Activated CD4-positive, alpha-beta T cell treated with anti-CD3 and anti-CD28 coated beads, Interleukin-2, amount 50 U/mL, for 1 hour (primary cell): ENCODE results near the gene TSPAN14.

ENCODE experiments used
- DNase-seq: peaks from one replicate; pipeline ENCODE4 v3.0.0-alpha.2; 2020

Gene TSPAN14

DNA sequence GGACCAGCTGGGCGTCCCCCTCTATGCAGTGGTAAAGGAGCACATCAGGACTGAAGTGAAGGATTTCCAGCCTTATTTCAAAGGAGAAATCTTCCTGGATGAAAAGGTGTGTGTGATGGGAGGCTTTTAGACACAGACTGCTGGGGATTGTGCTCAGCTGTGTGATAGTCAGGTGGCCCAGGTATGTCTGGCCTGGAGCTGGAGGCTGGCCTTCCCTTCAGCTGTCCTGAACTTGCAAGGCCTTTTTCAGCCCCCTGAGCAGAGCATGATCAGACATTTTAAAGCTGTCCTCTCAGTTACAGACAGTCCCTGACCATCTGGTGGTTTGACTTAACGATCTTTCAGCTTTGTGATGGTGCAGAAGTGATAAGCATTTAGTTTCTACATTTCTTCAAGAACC is 28.2 kb upstream of the TSPAN14 start:
- DNase-seq = no peak

DNA sequence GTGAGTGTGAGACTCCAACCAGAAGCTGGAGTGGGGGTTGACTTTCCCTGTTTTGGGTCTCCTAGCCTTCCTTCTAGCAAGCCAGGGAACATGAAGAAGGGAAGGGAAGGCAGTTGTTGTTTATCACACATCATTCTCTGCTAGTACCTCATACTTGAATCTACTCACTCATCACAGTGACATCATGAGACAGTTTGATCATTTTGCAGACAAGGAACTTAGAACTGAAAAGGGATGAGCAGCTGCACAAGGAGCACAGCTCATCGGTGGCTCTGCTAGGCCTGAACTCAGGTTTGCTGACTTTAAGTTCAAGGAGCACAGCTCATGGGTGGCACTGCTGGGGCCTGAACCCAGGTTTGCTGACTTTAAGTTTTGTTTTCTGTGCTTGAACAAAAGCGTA is 26.6 kb upstream of the TSPAN14 start:
- no peak for DNase-seq

DNA sequence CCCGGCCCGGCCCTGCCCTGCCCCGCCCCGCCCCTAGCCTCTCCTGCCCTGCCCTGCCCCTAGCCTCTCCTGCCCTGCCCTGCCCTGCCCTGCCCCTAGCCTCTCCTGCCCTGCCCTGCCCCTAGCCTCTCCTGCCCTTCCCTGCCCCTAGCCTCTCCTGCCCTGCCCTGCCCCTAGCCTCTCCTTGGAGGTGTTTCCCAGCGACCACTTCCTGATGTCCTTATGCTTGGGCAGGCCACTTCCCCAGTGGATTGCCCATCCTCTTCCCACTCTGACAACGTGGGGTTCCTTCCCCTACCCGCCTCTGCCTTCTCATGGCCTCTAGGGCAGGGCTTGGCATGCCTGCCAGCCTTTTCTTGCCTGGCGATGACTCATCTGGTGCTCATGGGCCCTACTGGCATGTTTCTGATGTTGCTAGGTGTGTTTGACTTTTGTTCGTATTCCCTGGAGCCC is 24.6 kb upstream of the TSPAN14 start:
- no peak for DNase-seq

DNA sequence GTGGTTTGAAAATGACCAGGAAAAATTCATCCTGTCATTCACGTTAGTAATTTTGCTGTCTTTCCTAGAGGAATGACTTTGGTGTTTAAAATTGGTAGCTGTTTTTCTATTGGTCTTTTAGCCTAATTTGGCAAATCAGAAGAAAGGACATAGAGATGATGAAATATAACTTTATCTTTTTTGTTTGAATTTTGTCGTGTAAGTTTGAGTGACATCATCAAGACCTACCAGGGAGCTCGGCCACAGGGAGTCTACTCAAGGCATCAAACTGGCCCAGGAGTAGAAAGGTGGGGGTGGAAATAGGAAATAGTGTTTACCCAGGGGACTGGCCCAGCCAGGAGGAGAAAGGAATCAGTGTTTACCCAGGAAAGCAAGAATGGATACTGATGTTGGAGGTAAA is 21.0 kb upstream of the TSPAN14 start:
- no peak for DNase-seq

DNA sequence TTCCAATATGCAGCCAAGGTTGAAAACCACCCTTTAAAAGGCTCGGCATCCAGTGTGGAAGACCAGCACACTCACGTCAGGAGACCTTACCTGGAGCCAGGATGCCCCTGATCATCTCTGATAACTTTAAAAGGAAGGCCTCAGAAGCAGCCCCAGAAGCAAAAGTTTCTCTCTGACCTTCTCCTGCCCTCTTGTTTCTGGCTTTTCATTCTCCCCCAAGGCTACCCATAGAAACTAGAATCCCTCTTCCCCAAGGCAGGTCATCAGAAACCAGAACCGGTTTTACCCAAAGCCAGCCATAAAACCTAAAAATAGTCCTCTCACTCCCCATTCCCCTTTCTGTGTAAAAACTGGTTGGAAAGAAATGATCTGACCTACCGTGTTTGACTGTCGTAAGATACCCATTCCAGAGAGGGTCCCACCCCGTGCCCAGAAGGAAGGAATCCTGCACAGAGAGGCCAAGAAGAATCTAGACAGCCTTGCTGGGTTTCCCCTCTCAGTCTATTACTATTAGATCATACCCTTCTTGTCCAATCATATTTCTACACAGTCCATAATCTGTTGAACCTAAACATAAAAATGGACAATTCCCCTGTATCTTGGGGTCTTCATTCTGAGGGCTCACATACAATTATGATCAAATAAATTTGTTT is 17.5 kb upstream of the TSPAN14 start:
- DNase-seq = no peak

DNA sequence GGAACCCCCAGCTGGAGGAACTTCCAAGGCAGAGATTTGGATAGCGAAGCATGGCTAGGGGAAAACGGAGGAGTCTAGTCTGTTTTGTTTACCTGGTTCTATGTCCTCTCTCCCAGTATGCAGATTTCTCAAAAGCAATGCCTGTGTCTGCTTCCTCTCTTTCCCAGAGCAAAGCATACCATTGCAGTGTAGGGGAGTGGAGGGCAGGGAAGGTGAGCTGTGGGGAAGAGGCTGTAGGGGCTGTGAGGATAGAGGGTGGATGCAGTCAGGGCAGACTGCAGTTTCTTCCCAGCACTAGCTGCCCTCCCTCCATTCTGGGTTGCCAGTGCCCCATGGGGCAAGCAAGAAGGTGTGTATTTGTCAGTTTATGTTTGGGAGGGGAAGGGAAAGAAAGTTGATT is 16.9 kb upstream of the TSPAN14 start:
- DNase-seq = no peak

DNA sequence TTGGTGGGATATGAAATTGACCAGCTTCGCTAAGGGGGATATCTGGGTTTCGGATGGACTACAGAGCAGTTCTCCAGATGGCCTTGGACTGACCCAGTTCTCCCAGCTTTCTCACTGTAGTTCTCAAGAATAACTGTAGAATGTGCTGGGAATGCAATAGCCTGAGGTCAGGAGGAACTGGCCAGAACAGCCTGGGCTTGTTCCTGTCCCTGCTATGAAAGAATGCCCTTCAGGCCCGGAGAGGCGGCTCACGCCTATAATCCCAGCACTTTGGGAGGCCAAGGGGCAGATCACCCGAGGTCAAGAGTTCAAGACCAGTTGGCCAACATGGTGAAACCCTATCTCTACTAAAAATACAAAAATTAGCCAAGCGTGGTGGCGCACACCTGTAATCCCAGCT is 12.3 kb upstream of the TSPAN14 start:
- DNase-seq = no peak

DNA sequence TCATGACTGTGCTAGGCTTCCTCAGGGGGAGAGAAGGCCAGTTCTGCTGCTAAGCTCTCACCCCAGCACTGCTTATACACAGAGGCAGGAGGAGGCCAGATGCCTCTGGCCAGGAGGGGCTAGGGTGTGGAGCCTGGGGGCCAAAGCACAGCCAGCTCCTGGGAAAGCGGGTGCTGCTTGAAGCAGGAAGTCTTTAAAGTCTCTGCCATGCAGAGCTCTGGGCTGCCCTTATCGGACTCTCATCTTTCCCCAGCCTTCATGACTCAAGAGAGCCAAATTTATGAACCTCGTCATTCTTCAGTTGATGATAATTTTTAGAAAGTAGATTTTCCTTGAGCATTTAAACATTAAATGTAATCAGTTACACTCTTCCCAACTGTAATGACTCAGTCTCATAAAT is 11.2 kb upstream of the TSPAN14 start:
- no peak for DNase-seq

DNA sequence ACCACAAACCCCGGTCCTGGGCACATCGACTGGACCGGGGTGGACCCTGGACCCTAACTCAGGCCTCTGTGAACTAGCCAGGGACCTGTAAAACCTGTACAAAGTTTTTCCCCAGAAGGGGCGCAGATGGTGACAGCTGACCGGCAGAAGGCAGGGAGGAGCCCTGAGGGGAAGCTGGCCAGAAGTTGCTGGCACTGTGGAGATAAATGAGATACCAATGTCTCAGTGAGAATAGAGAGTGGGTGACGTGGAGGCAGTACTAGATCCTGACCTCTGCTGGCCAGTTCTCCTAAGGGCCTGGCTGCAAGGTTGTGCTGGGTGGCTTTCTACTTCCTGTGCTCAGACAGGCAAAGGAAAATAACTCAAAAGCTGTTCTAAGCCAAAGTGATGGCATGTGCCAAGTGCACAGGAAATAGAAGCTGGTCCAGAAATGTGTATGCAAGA is 10.6 kb upstream of the TSPAN14 start:
- no peak for DNase-seq

DNA sequence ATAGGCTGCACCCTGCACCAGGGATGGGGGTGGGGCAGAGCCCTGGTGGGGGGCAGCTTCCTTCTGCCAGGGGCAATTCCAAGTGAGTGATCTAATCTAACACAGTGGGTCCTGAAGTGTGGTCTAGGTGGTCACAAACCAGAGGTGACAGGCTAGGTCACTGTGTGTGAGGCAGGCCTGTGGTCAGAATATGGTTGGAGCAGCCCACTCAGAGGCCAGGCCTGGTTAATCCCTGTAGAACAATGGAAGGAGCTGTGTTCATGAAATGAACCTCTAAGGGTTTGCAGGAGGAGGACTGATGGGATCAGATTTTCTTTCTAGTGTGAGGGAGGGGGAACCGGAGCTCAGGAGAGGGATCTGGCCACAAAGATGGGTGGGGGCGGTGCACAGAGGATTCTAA is 10.0 kb upstream of the TSPAN14 start:
- DNase-seq = no peak

DNA sequence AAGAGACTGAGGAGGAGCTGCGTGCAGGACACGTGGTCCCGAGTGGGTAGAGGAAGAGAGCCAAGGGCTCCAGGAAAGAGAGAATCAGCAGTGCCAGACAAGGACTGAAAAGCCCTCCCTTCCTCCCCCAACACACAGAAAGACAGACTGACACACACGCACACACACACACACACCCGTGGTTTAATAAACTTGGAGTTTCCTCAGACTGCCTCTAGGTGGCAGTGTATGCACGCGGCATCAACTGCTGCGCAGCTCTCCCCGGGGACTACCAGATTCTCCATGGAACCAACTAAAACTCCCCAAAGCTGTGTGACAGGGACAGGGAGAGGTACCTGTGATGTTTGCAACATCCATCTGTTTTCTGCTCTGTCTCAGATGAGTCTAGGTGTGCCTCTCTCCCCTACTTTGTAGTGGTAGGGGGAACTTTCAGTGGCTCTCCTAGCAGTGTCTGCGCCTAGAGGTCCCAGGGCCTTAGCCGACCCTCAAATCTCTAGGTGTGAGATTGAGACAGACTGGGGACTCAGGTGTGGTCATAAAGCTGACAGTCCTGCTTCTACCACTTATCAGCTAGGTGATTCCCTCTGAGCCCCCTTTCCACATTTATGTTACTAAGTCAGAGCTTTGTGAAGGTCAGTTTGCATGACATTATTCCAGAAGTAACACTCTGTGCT is 9.3 kb upstream of the TSPAN14 start:
- peak; percentile 69 for DNase-seq

DNA sequence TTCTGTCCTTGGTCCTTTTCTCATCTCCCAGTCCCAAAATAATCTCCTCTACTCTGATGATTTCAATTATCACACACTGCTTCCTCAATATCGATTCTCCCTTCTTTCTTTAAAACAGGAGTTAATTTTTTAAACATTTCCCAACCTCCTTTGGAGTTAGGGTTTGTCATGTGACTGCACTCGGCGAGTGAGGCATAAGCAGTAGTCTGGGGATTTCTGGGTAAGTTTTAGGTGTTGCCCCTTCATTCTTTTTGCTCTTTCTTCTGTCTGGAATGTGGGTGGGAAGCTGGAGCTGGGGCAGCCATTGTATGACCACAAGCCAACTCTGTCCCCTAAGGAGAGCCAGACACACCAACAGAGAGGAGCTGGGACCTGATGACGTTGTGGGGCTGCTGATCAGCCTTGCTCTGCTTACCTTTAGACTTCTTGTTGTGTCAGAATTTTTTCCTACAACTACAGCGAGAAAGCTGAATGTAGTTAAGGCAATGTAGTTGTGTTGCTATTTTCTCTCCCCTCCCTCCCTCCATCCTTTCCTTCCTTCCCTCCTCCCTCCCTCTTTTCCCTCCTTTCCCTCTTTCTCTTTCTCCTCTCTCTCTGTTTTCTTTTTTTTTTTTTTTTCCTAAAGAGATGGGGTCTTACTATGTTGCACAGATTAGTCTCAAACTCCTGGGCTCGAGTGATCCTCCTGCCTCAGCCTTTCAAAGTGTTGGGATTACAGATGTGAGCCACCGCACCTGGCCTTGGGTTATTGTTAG is 6.5 kb upstream of the TSPAN14 start:
- DNase-seq = no peak

DNA sequence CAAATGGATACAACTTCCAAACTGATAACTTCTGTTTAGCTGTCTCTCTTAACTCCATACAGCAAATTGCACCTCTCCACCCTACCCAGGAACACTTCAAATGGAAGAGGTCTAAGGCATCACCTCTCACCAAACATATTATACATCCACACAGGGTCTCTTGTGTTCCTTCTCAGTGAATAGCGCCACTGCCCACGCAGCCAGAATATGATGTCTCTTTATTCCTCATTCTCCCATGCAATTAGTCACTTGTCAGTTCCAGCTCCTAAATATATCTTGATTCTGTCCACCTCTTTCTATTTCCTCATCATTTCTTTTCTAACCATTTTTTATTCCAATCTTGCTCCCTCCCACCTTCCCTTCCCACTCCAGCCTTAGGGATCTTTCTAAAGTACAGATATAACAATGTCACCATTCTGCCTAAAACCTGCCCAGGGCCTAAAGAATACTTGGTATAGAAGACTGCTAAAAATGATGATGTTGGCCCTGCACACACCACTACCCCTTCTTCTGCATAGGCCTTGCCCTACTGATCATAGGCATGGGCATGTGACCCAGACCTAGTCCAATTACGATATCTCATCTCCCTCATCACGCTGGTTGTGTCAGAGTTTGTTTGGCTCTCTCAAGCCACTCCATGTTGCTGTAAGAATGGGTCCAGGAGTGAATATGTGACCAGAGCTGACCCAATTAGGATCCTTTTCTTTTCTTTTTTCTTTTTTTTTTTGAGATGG is 5.7 kb upstream of the TSPAN14 start:
- no peak for DNase-seq

DNA sequence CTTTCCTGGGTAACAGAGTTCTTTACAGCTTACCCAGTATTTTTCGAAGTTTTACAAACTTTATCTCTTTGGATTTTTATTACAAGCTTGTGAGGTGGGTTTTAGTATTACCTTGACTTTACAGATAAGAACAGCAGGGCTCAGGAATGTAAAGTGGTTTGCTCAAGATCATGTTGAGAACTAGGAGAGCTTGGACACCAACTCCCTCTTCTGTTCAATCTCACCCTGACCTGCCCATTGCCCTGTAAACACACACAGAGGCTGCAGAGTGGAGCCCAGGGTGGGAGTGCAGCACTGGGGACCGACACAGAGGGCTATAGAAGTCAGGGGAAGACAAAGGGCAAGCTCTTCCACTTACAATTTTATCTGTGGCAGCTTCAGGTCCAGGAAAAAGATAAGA is 4.6 kb upstream of the TSPAN14 start:
- DNase-seq = no peak

DNA sequence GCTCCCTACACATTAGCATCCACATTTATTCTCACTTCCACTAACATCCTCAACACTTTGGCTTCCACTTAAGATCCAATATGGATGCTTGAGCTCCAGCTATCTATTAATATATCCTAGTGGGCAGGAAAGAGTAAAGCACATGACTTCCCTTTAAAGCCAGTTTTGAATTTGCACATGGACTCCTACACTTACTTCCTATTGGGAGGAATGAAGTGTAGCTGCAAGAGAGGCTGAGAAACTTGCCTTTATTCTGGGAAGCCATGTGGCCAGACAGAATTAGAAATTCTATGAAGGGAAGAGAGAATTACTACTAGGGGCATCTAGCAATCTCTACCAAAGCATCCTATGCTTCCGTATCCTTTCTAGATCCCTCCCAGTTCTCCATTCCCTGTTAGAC is 3.0 kb upstream of the TSPAN14 start:
- DNase-seq = no peak

DNA sequence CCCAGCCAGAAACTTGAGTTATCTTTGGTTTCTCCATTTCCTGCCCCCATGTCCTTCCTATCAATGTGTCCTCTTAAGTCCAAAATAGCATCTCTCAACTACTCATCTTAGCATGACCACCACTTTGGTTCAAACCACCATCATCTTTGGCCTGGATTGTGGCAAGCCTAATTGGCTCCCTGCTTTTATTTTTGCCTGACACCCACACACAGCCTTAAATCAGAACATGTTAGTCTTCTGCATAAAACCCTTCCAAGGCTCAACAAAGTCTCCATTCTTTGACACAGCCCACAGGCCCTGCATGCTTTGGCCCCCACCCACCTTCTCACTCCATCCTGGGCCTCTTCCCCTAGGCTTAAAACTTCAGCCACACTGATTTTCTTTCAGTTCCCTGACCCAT is 2.0 kb upstream of the TSPAN14 start:
- no peak for DNase-seq

DNA sequence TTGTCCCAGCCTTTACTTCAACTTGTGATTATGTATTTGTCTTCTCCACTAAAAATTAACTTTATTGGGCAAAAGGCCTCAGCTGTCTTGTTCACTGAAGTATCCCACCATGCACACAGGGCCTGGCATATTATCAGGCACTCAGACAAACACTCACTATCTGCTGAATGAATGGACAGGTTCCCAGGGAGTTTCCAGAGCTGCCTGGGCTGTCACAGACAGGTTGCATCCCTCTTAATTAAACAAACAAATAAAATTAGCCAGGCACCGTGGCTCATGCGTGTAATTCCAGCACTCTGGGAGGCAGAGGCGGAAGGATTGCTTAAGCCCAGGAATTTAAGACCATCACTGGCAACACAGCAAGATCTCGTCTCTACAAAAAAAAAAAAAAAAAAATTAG is 1.5 kb upstream of the TSPAN14 start:
- DNase-seq = no peak

DNA sequence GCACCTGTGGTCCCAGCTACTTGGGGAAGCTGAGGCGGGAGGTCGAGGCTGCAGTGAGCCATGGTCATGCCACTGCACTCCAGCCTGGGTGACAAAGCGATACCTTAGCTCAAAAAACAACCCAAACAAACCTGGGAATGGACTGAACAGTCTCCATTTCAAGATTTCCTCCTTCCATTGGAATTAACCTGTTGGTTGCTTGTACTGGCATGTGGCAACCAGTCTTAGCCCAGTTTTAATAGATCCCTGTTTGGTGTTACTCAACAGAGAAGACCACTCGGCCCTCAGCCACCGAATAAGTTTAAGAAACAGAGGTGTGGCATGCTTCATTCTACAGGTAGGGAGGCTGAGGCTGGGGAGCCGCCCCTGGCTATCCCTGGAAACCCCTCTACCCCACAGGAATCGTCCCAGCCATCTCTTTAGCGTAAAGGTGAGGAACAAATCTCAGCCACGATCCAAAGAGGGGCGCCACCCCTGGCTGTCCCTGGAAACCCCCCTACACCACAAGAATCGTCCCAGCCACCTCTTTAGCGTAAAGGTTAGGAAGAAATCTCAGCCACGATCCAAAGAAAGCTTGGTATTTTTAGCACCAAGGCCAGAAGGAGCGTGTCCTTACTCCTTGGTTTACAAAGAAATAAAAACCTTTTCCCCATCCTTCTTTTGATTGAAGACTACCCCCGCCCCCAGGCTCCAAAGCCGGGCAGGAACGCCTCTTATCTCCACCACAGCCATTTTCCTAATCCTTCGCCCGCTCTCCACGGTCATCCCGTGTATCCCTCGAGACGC is 861 bp upstream of the TSPAN14 start:
- no peak for DNase-seq

DNA sequence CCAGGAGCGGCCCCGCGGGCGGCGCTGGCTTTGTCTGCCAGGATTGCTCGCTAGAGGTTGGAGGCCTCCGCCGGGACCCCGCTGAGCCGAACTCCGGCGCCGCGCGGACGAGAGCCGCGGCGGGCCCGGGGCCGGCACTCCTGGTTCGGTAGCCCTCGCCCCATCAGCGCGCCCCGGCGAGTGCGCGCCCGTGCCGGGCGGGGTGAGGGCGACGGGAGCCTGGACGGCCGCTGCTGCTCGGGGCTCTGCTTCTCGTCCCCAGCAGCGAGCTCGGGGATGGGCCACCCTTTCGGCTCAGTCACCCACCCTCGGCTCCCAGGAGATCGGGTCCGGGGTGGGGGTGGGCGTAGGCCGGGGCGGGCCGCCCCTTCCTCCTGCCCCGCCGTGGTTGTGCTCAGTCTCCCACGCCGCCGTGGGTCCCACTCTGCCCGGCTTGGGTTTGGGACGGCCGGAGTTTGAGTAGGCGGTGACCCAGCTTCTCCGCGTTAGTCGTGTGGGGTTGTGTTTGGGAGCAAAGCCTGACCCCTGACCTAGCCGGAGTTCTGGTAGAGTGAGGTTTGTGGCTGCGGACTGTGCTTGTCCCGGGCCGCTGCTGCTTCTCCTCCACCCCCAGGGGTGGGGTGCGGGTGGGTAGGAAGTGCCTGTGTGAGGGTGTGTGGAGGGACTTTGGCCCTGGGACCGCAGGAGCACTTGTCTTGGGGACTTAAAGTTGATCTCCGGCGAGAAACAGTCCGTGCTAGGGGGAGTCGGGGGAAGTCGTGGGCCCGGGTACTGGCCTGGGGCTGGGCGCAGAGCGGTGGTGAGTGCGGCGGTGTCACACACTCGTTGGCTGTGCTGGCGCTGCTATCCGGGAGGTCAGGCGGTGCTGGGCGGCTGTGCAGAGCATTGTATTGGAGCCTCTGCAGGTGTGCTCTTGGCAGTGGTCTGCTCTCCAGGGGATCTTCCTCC is 677 bp downstream of the TSPAN14 start:
- DNase-seq = no peak

DNA sequence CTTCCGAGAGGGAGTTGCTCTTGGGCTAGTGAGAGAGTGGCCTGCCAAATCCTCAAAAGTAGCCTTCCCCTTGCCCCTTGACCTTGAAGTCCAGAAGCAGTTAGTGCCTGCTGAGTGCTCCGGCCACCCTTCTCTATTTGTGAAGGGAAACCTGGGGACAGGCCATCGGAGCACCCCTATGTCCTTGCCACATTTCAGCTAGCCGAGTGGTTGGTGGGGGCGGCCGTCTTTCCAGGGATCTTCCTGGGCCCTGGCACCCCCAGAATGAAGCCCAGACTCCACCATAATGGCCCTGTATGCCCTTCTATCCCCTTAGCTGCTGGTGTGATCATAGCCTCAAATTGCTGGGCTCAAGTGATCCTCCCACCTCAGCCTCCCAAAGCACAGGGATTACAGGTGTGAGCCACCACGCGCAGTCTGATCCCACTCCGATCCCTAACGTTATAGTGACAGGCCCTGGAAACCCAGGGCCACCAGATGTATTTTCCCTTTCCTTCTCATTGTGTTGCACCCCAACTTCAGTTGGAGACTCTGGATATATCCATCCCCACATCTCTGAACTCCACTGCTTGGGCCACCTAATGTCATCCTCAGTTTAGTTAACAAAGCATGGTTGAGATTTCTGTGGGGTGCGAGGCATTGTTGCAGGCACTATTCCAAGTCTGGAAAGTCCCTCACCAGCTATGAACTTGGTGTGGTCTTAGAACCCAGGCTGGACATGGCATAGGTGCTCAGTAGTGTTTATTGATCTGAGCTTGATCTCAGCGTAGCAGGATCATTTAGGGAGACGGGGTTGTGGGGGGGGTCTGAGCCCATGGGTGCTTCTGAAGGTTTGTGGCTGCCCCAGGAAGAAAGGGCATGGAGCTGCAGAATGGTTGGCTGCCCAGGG is 1.6 kb downstream of the TSPAN14 start:
- DNase-seq = no peak
